GM12874 (cell line): ENCODE measurements around the gene AKR1E2.

Source experiments
- CTCF ChIP-seq: IDR thresholded peaks from 2 replicates; pipeline ENCODE4 v1.5.1; 2011; ENCODE audit warnings: low read depth, mild to moderate bottlenecking, control low read depth, low read length, moderate library complexity; ENCODE audit not compliant: insufficient read depth

Gene AKR1E2

GRCh38 chr10:4804465-4804864, 21.5 kb upstream of the AKR1E2 start:
- no peak for TF ChIP-seq CTCF

- no peak for TF ChIP-seq CTCF
Measured at GRCh38 chr10:4806534-4806933, 19.5 kb upstream of the AKR1E2 start.

- no peak for TF ChIP-seq CTCF
Measured at GRCh38 chr10:4807761-4808507, 18.1 kb upstream of the AKR1E2 start.

GRCh38 chr10:4809156-4809555, 16.9 kb upstream of the AKR1E2 start:
- TF ChIP-seq CTCF: no peak

- TF ChIP-seq CTCF: no peak
Measured at GRCh38 chr10:4810092-4810491, 15.9 kb upstream of the AKR1E2 start.

- TF ChIP-seq CTCF: no peak
Measured at GRCh38 chr10:4812046-4812445, 14.0 kb upstream of the AKR1E2 start.

GRCh38 chr10:4813023-4813422, 13.0 kb upstream of the AKR1E2 start:
- no peak for TF ChIP-seq CTCF
